ENCODE measurements around the gene KRT6C.

GRCh38 chr12:52519387-52519703 is 45.7 kb upstream of the KRT6C start:
- TF ChIP-seq ZBTB7A (tag by site-specific recombination; IDR thresholded peaks at IDR 0.05; ENCODE audit: low read depth): no peak
- no peak for TF ChIP-seq ZNF132 (tag by site-specific recombination; IDR thresholded peaks at IDR 0.05; ENCODE audit: borderline replicate concordance)
- TF ChIP-seq ZNF510 (tag by site-specific recombination; IDR thresholded peaks at IDR 0.05; ENCODE audit: insufficient replicate concordance): no peak
- TF ChIP-seq ZNF521 (tag by site-specific recombination; IDR thresholded peaks at IDR 0.05): no peak
- TF ChIP-seq ZNF449 (tag by site-specific recombination; IDR thresholded peaks at IDR 0.05): no peak
- TF ChIP-seq ZNF626 (tag by site-specific recombination; IDR thresholded peaks at IDR 0.05): no peak
- TF ChIP-seq PRDM10 (tag by site-specific recombination; IDR thresholded peaks at IDR 0.05): no peak
- no peak for TF ChIP-seq ZNF747 (tag by site-specific recombination; IDR thresholded peaks at IDR 0.05)
- no peak for TF ChIP-seq SCRT2 (tag by site-specific recombination; IDR thresholded peaks at IDR 0.05)
- no peak for TF ChIP-seq CTCF (tag by site-specific recombination; IDR thresholded peaks at IDR 0.05)
- no peak for TF ChIP-seq GLI2 (tag by site-specific recombination; IDR thresholded peaks at IDR 0.05; ENCODE audit: borderline replicate concordance, low read depth)
- TF ChIP-seq ZNF426 (tag by site-specific recombination; IDR thresholded peaks at IDR 0.05): no peak

All from HEK293 (cell line).